Panc1 (cell line): Measurements from ENCODE around the gene DENND4B. TPM values are rescaled to one million over a fixed set of nuclear protein-coding genes. Genes with fewer than 3 reads are reported as not detected.

Experiments used
- ATAC-seq: fragments of 200-7000 bp; cut with Tn5 transposase; 2 replicates; pipeline ENCODE4 v1.9.1; 2020; ENCODE audit warnings: mild to moderate bottlenecking, moderate library complexity
- BruUV-seq: library from RNA; stranded (reverse); fragments of 400-500 nt; replicated peaks from 2 replicates; lab custom pipeline; 2021; lab: Mats Ljungman, UMichigan
- CTCF ChIA-PET: fragments of 300-600 bp; sonication (Branson Sonifier 250); formaldehyde crosslinking; loops from one replicate; lab custom pipeline; 2022; ENCODE audit warnings: antibody characterized with exemption; lab: Charles Lee
- POLR2A ChIA-PET: fragments of 300-600 bp; sonication (Branson Sonifier 250); formaldehyde crosslinking; loops from one replicate; lab custom pipeline; 2022; ENCODE audit warnings: antibody characterized with exemption; lab: Charles Lee
- DNase-seq: peaks from one replicate; pipeline ENCODE4 v3.0.0-alpha.2; 2010; ENCODE audit warnings: low read depth, low spot score
- H3K27ac ChIP-seq: 2 replicates; pipeline ENCODE4 v1.5.1; 2011; ENCODE audit warnings: mild to moderate bottlenecking, low read length, inconsistent platforms
- H3K27me3 ChIP-seq: fragments of 200-500 bp; sonication (Bioruptor generic); 2 replicates; pipeline ENCODE4 v1.6.0; 2014; ENCODE audit warnings: low read length, inconsistent platforms; ENCODE audit not compliant: control insufficient read depth, insufficient read depth
- H3K36me3 ChIP-seq: fragments of 200-500 bp; sonication (Bioruptor generic); 2 replicates; pipeline ENCODE4 v1.5.1; 2014; ENCODE audit warnings: inconsistent platforms, mild to moderate bottlenecking, low read length, moderate library complexity; ENCODE audit not compliant: control insufficient read depth, insufficient read depth
- H3K4me1 ChIP-seq: 2 replicates; pipeline ENCODE4 v1.5.1; 2011; ENCODE audit warnings: inconsistent platforms, mild to moderate bottlenecking, low read length, moderate library complexity; ENCODE audit not compliant: control insufficient read depth, insufficient read depth
- H3K4me3 ChIP-seq, 2 experiments: 2 replicates each; pipeline ENCODE4 v1.5.1; 2011 to 2012; ENCODE audit warnings: low read depth in 2 of 2, low read length in 2 of 2, mild to moderate bottlenecking in 2 of 2, inconsistent platforms in 1 of 2, moderate library complexity in 1 of 2
- H3K9me3 ChIP-seq: fragments of 200-500 bp; sonication (Bioruptor generic); 2 replicates; pipeline ENCODE4 v1.5.1; 2014; ENCODE audit warnings: low read depth, mild to moderate bottlenecking, inconsistent platforms, low read length, moderate library complexity; ENCODE audit not compliant: control insufficient read depth, insufficient read depth
- POLR2AphosphoS5 ChIP-seq: IDR thresholded peaks from 2 replicates; pipeline ENCODE4 v1.6.1; 2012; ENCODE audit warnings: mild to moderate bottlenecking, low read depth, low read length, moderate library complexity
- SIN3A ChIP-seq: IDR thresholded peaks from 2 replicates; pipeline ENCODE4 v1.6.1; 2012; ENCODE audit warnings: low read depth, mild to moderate bottlenecking, low read length, moderate library complexity, borderline replicate concordance; ENCODE audit not compliant: insufficient read depth
- TCF7L2 ChIP-seq: IDR thresholded peaks from 2 replicates; pipeline ENCODE4 v1.6.1; 2011; ENCODE audit warnings: mild to moderate bottlenecking, low read depth, low read length, inconsistent platforms
- in situ Hi-C: cut with HindIII; loops from 2 replicates; pipeline ENCODE4 v1.10.0; 2016; ENCODE audit warnings: low sequenced_read_pairs, low pct_unique_long_range_greater_than_20kb
- intact Hi-C: fragments of 100-400 bp; cut with micrococcal nuclease; formaldehyde crosslinking; loops from one replicate; pipeline ENCODE4 v1.10.0; 2022; ENCODE audit not compliant: unreplicated experiment
- total RNA-seq: library from RNA; stranded (reverse); gene quantifications from one replicate; pipeline ENCODE4 v1.2.1, GENCODE V29; 2021; ENCODE audit not compliant: unreplicated experiment
- TF ChIP-seq, protein P1 (sequence below), 2 experiments: IDR thresholded peaks; 2 replicates each; pipeline ENCODE4 v1.6.1; 2011 to 2012; ENCODE audit warnings: low read depth in 2 of 2, control low read depth in 1 of 2, low read length in 1 of 2, mild to moderate bottlenecking in 1 of 2, moderate library complexity in 1 of 2; ENCODE audit not compliant: insufficient read depth in 1 of 2
- TF ChIP-seq, protein P2 (sequence below): fragments of 450-650 bp; IDR thresholded peaks from 2 replicates; pipeline ENCODE4 v1.5.1; 2017; ENCODE audit warnings: mild to moderate bottlenecking

The DENND4B gene
- total RNA-seq, 1 experiment from 2014 or later, result 56.2 TPM

DNA sequence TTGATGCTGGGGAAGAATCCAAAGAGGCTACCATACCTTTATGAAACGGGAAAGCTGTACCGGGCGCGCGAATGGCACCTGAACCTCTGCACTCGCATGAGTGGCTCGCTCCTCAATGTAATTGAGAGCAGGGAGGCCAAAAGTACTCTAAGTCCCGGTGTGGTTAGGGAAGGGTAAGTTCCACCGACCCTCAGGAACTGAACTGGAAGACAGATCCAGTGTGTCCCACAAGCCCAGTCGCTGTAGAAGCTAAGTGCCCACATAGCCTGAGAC, 24.8 kb downstream of the DENND4B start:
- ChIA-PET POLR2A (interaction anchor here (0.6 kb wide), 1 partner anchor 64 kb away, joined by 3 read pairs; the partner anchor contains the start of gene RAB13), CTCF (interaction anchor here (0.6 to 0.8 kb wide), 2 partner anchors 78 to 129 kb away, joined by 3 to 6 read pairs; no protein-coding TSS in a partner anchor)
- Histone ChIP-seq H3K4me3 (peak overlapping the region; percentile 76 to 92), H3K4me1 (peaks cover 19% of the 10 kb centered on the region), H3K36me3 (no peaks in the 10 kb centered on the region), H3K9me3 (no peaks in the 10 kb centered on the region), H3K27me3 (no peaks in the 10 kb centered on the region), H3K27ac (peak overlapping the region; percentile 92)
- BruUV-seq, result no TSS peak
- in situ Hi-C loops (no loop called here), intact Hi-C loops (loop anchor here (5.0 kb wide), 1 partner anchor 99 kb away; no protein-coding TSS in a partner anchor)
- ATAC-seq (no peak), DNase-seq (no peak)
- no peak for TF ChIP-seq SIN3A
- TF ChIP-seq POLR2AphosphoS5, result no peak
- TF ChIP-seq, protein P1, sequence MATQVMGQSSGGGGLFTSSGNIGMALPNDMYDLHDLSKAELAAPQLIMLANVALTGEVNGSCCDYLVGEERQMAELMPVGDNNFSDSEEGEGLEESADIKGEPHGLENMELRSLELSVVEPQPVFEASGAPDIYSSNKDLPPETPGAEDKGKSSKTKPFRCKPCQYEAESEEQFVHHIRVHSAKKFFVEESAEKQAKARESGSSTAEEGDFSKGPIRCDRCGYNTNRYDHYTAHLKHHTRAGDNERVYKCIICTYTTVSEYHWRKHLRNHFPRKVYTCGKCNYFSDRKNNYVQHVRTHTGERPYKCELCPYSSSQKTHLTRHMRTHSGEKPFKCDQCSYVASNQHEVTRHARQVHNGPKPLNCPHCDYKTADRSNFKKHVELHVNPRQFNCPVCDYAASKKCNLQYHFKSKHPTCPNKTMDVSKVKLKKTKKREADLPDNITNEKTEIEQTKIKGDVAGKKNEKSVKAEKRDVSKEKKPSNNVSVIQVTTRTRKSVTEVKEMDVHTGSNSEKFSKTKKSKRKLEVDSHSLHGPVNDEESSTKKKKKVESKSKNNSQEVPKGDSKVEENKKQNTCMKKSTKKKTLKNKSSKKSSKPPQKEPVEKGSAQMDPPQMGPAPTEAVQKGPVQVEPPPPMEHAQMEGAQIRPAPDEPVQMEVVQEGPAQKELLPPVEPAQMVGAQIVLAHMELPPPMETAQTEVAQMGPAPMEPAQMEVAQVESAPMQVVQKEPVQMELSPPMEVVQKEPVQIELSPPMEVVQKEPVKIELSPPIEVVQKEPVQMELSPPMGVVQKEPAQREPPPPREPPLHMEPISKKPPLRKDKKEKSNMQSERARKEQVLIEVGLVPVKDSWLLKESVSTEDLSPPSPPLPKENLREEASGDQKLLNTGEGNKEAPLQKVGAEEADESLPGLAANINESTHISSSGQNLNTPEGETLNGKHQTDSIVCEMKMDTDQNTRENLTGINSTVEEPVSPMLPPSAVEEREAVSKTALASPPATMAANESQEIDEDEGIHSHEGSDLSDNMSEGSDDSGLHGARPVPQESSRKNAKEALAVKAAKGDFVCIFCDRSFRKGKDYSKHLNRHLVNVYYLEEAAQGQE (IDR thresholded peaks at IDR 0.05; ENCODE audit: insufficient read depth in 1 of 2, low read depth in 2 of 2, low read length in 1 of 2), result no peak
- TF ChIP-seq, protein P2, sequence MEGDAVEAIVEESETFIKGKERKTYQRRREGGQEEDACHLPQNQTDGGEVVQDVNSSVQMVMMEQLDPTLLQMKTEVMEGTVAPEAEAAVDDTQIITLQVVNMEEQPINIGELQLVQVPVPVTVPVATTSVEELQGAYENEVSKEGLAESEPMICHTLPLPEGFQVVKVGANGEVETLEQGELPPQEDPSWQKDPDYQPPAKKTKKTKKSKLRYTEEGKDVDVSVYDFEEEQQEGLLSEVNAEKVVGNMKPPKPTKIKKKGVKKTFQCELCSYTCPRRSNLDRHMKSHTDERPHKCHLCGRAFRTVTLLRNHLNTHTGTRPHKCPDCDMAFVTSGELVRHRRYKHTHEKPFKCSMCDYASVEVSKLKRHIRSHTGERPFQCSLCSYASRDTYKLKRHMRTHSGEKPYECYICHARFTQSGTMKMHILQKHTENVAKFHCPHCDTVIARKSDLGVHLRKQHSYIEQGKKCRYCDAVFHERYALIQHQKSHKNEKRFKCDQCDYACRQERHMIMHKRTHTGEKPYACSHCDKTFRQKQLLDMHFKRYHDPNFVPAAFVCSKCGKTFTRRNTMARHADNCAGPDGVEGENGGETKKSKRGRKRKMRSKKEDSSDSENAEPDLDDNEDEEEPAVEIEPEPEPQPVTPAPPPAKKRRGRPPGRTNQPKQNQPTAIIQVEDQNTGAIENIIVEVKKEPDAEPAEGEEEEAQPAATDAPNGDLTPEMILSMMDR, result no peak
- TF ChIP-seq TCF7L2, result no peak

DNA sequence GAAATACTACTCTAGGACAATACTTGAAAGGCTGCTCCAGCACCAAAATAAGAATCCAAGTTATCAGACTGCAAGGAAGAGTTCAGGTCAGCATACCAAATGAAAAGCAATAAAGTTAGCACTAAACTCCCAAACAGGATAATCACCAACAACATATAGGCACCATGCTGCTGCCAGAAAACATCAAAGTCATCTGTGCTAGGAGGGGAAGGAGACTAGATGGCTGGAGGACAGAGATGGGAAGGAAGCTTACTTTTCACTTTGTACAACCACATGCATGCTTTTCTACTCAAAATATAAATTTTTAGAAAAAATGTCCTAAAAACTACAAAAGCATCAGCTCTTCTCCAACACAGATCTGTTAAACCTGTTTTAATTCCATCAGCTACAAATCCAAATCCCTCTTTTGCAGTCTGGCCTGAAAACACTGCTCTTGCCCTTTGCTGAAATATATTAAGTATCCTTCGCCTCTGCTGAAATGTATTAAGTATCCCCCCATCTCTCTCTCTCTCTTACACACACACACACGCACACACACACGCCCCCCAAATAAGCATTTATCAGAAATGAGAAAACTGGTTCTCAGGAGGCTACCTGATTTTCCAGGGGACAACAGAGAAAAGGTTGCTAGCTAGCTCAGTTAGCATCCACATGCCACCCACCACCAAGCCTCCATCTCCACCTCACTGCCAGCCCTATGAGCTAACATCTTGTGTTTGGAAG, 25.3 kb downstream of the DENND4B start:
- Histone ChIP-seq H3K27me3 (no peaks in the 10 kb centered on the region), H3K9me3 (no peaks in the 10 kb centered on the region), H3K4me3 (peak overlapping the region; percentile 76 to 92), H3K36me3 (no peaks in the 10 kb centered on the region), H3K27ac (peak overlapping the region; percentile 92), H3K4me1 (peaks cover 19% of the 10 kb centered on the region)
- TF ChIP-seq, protein P2, result no peak
- TF ChIP-seq SIN3A, result no peak
- no peak for TF ChIP-seq TCF7L2
- no peak for TF ChIP-seq POLR2AphosphoS5
- TF ChIP-seq, protein P1 (IDR thresholded peaks at IDR 0.05; ENCODE audit: insufficient read depth in 1 of 2, low read depth in 2 of 2, low read length in 1 of 2), result no peak
- ChIA-PET POLR2A (no interaction called here), CTCF (interaction anchor here (0.8 kb wide), 1 partner anchor 128 kb away, joined by 6 read pairs; no protein-coding TSS in a partner anchor)
- intact Hi-C loops, result loop anchor here (5.0 kb wide), 1 partner anchor 99 kb away; no protein-coding TSS in a partner anchor
- DNase-seq (no peak), ATAC-seq (no peak)
- in situ Hi-C loops, result no loop called here
- no TSS peak for BruUV-seq
